Measurements from ENCODE around the gene SCN8A.
"Not testable (repeated sequence)": the region's sequence is repeated elsewhere in the genome, so short reads cannot be mapped to it uniquely, and the experiment has no call there.

Gene SCN8A

GRCh38 chr12:51818566-51819300 lies 227.7 kb downstream of the SCN8A start:
- no peak for DNase-seq

DNA sequence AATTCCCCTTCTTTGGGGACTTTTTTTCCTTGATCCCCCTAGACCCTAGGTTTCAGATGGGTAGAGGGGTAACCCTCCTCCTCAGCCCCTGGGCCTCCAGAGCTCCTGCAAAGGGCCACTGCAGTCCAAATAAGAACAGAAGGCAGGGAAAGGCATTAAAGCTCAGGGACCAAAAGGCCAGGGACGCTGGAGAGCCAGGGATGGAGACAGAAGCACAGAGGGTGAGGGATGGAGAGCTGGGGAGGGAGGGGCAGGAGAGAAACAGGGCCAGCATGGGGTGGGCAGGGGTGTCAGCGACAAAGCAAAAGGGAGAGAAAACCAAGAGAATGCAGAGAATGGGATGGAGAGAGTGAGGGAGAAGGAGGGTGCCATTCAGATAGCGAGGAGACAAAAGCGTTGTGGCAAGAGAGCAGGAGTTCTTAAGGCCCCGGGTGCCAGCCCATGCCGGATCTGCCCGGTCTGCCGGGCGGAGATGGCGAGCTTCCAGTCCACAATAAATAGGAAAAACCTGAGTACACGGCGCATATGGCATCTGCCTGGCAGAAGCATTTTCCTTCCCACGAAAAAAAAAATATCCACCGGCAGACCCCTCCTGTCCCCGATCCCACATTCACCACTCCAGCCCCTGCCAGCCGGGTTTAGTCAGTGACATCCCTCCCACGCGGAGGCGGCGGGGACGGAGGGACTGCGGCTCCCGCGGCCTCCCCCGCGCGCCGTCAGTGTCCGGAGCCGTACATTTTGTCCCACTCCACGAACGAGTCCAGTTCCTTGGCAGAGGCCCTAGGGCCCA lies 228.9 kb downstream of the SCN8A start:
- DNase-seq = no peak

DNA sequence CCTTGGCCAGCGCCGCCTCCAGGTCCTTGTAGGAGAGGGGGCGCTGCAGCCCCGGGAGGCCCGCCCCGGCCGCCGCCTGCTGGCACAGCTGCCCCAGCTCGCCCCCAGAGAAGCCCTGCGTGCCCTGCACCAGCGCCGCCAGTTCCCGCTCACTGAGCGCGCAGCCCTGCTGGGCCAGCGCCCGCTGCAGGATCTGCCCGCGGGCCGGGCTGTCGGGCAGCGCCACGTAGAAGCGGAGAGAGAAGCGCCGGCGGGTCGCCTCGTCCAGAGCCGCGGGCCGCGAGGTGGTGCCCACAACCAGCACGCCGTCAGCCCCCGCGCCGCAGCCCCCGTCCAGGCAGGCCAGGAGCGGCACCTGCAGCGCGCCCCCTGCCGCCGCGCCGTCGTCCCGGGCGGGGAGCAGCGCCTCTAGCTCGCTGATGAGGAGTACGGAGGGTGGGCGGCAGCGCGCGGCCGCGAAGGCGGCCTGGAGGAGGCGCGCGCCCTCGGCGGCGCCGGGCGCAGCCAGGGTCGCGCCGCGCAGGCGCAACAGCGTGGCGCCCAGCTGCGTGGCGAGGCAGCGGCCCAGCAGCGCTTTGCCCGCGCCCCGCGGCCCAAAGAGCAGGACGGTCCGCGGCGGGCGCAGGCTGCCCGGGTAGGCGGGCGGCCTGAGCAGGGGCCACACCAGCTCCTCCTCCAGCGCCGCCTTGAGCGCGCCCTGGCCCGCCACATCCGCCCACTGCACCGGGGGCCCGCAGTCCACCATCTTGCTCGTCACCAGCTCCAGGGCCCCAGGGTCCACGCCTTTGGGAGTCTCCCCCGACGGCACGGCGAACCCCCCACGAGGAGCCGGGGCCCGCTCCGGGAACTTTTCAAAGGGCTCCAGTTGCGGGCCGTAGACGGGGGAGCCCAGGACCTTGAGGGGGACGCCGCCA lies 229.8 kb downstream of the SCN8A start:
- DNase-seq = peak; percentile 64

GRCh38 chr12:51821440-51822260 lies 230.6 kb downstream of the SCN8A start:
- no peak for DNase-seq

- no peak for DNase-seq
Observed at GRCh38 chr12:51822261-51822616, 231.2 kb downstream of the SCN8A start.

DNA sequence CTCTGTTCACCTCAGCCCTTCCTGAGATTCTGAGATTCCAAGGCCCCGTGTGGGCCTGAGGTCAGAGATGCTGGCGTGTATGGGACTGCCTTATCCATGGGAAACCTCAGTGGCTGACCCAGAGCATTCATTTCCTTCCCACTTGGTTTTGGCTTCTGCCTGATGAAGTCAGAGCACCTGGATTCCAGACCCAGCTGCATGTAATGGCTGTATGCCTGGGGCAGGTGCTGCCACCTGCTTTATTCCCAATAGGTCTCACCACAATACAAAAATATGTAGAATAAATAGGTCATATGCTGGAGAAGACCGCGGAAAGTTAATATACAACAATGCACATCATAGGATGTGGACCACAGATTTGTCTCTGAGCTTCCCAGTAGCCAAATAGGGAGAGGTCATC lies 231.9 kb downstream of the SCN8A start:
- no peak for DNase-seq

DNA sequence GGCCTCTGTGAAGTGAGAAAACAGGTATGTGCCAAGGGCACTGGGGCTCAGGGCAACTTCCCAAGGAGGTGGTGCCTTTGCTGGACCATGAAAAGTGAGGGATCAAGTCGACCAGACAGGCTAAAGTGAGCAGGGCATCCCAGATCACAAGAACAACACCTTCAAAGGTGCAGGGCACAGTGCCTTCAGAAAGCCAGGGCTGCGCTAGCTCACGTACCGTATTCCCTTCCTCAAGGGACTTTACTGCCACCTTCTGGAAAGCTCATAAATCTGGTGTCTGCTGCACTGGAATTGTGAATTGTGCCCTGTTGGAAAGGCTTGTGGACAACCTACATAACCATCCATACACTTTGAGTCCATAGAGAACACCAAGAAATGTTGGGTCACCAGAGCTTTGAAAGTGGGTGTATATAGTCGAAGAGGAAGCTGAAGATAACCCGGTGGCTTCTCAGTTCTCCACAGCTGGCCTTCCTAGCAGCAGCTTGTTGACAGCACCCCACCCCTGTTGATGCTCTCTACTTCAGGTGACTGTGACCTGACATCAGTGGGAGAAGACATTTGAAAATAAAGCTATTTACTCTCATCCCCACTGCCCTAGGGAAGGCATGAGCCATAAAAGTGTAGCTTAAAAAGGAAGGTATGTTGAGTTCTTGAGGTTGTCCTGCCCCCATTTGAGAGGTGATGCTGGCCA lies 233.0 kb downstream of the SCN8A start:
- DNase-seq = no peak

DNA sequence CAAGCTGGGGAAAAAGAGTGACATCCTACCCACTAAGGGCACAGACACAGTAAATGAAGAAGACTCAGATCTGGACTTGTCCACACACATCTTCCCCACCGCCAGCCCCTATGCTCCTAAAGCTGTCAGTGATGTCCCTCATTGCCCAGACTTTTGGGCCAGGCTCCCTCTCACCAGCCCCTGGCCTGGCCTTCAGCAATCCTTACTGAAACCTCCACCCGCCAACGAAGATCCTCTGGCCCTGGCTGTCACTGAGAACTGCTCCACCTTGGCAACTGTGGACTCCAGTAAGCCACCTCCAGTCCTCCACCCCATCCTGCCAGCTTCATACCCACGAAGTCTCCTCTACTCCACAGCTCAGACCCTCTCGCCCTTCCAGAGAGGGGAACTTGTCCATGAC lies 234.2 kb downstream of the SCN8A start:
- DNase-seq = no peak

GRCh38 chr12:51826881-51827280 lies 235.8 kb downstream of the SCN8A start:
- DNase-seq = no peak

DNA sequence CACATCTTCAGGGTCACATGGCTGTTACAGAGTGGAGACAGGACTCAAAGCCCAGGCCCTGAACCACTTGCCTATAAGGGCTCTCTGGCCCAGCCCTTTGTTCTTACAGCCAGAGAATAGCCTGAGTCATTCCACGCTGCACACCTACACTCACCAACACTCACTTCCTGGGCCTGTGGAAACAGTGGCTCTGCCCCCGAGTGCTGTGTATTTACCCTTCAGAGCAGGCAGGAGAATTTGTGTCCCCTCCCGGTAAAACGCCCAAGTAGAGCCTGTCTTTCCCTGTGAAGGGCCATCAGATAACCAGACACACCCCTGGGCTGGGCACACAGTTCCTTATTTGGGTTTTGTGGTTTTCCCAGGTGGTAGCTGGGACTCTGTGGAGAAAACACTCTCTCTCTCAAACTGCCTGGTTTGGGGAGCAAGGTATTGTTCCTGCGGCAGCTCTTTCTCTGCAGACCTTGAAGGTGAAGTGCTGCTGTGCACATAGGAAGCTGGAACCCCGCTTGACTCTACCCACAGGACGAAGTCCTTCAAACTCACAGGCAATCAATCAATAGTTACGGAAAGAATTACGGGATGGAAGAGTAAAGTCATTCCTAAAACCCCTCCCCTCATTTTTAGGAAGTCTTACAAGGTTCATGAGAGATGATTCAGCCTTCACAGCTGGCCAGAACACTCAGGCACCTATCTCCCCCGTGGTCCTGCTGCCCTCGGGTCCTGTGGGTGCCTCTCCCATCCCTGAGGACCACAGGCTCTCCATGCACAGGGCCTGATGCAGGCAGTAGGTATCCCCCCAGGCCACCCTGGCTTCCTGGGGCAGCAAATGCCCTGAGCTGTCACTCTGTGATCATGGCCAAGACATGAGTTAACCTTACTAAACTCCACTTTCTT lies 237.1 kb downstream of the SCN8A start:
- DNase-seq = peak; percentile 9

GRCh38 chr12:51829011-51829481 lies 238.0 kb downstream of the SCN8A start:
- DNase-seq = no peak

DNA sequence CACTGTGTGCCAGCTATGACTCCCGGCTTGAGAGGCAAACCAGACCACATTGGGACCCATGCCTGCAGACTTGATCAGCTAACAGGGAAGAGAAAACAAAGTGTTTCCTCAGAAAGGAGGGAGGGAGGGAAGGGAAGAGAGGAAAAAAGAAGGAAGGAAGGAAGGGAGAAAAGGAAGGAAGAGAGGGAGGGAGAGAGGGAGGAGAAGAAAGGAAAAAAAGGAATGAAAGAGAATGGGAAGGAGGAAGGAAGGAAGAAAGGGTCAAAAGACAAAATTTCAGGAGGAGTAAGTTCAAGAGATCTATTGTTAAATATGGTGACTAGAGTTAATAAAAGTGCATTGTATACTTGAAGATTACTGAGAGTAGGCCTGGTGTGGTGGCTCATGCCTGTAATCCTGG lies 238.6 kb downstream of the SCN8A start:
- DNase-seq = no peak

DNA sequence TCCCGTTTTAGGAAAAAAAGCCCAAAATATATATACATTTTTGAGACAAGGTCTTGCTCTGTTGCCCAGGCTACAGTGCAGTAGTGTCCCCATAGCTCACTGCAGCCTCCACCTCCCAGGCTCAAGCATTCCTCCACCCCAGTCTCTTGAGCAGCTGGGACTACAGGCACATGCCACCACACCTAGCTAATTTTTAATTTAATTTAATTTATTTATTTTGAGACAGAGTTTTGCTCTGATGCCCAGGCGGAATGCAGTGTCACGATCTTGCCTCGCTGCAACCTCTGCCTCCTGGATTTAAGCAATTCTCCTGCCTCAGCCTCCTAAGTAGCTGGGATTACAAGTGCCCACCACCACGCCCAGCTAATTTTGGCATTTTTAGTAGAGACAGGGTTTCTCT lies 240.8 kb downstream of the SCN8A start:
- not testable (repeated sequence) for DNase-seq

DNA sequence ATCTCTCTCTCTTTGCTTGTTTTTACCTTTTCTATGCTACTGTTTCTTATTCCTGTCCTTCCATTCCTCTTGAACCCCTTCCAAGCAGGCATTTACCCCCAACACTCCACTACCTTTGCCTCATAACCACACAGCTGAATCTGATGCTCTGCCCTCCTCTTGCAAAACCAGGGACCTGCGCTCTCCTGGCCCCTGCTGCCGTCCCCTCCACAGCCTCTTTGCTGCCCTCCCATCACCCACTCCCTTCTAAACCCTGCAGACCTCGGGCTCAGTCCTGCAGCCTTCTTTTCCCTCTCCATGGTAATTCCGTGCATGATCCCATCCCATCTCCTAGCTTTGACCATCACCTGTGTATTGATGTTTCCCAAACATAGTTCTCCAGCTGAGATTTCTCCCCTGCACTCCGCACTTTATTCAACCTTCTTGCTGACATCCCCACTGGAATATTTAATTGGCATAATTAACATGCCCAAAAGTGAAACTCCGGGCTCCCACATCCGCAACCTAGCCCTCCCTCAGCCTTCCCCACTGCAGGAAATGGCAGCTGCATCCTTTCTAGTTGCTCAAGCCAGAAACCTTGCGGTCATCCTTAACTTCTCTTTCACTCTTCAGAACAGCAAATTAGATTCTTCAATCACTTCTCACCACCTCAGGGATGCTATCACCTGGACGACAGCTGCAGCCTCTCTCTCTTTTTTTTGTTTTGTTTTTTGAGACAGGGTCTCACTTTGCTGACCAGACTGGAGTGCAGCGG lies 241.5 kb downstream of the SCN8A start:
- no peak for DNase-seq

- DNase-seq = no peak
Observed at GRCh38 chr12:51833448-51834227, 242.6 kb downstream of the SCN8A start.

DNA sequence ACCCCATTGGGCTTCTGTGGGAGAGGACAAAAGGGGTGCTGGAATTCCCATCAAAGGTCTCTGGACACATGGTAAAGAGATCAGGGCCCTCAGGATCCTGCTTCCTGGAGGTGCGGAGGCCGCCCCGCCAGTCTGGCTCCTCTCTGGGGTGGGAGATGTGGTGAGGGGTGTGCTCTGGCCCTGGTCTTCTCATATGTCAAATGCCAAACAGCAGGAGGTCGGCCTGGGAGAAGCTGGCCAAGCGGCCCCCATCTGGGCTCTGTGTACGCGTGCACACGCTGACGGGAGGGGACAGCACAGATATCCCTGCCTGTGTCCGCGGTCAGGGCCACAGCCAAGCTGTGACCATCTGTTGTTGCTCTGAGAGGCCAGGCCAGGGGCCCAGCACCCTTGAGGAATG lies 243.4 kb downstream of the SCN8A start:
- no peak for DNase-seq

DNA sequence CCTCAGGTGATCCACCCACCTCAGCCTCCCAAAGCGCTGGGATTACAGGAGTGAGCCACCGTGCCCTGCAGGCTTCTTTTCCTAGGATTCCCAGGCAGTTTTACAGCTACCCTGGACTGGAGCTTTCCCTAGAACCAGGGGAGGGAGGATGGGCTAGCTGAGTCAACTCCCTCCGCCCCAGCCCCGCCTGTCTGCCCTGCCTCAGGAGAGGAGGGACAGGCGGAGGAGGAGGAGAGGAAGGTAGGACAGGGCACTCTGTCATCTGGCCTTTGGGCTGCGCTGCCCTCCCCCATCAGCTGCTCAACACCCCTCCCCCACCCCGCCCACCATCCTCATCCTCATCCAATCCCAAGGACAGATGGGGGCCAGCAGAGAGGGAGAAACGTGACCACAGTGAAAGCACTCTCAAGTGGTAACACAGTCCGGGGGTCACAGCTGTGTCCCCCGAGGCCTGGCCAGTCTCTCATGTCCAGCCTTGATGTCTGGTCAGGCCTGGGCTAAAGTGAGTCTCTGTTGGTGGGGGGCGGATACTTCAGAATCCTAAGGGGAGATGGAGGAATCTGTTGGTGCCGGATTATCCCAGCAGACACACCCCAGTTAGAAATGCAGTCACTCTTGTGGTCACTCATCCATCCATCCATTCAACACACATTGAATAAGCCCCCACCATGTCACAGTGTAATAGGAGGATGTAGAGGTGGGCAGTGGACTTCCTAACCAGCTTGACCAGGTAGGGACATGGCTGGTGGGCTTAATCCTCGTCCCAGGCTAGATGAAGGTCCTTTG lies 245.2 kb downstream of the SCN8A start:
- DNase-seq = no peak

DNA sequence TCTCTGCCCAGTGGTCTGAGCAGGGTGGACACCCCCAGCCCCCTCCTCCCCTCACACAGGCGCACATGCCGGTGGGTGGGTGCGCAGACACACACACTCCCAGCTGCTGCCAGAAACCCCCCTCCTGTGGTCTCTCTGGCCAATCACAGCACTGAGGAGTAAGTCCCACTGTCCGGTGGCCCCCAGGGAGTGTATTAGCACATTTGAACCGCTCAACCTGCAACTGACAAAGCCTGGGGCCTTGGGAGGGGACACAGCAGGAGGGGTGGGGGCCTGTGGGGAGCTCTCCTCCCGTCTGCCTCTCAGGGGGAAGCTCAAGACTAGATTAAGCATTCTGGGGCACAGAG lies 245.8 kb downstream of the SCN8A start:
- DNase-seq = no peak
